Mucosa of rectum (tissue), 2 donors: ENCODE results near the gene UBA6.
"Not testable (repeated sequence)": the region's sequence is repeated elsewhere in the genome, so short reads cannot be mapped to it uniquely, and the experiment has no call there.

Experiments used
- H3K27ac ChIP-seq, 2 donors: one replicate each; pipeline ENCODE4 v1.7.0; 2013; ENCODE audit warnings: inconsistent platforms in 2 of 2, low read depth in 2 of 2, low read length in 2 of 2
- H3K27me3 ChIP-seq, 2 donors: one replicate each; pipeline ENCODE4 v1.7.0; 2013; ENCODE audit warnings: low read length in 2 of 2; ENCODE audit not compliant: control insufficient read depth in 2 of 2, insufficient read depth in 2 of 2
- H3K36me3 ChIP-seq, 2 donors: one replicate each; pipeline ENCODE4 v1.7.0; 2013; ENCODE audit warnings: low read length in 2 of 2; ENCODE audit not compliant: control insufficient read depth in 2 of 2, insufficient read depth in 2 of 2
- H3K4me1 ChIP-seq, 2 donors: one replicate each; pipeline ENCODE4 v1.7.0; 2013; ENCODE audit warnings: low read length in 2 of 2, mild to moderate bottlenecking in 1 of 2; ENCODE audit not compliant: control insufficient read depth in 2 of 2, insufficient read depth in 2 of 2
- H3K4me3 ChIP-seq, 2 donors: one replicate each; pipeline ENCODE4 v1.7.0; 2013; ENCODE audit warnings: low read length in 2 of 2
- H3K9ac ChIP-seq, 2 donors: one replicate each; pipeline ENCODE4 v1.7.0; 2013; ENCODE audit warnings: low read length in 2 of 2, low read depth in 1 of 2, mild to moderate bottlenecking in 1 of 2
- H3K9me3 ChIP-seq, 2 donors: one replicate each; pipeline ENCODE4 v1.7.0; 2013; ENCODE audit warnings: low read length in 2 of 2; ENCODE audit not compliant: control insufficient read depth in 2 of 2
- donor health status: healthy.
- donor health status: Normal muscosa, but diverticular disease.

The UBA6 gene

GRCh38 chr4:67678612-67679011, 22.3 kb downstream of the UBA6 start:
- Histone ChIP-seq H3K4me1 (no peaks in the 10 kb centered on the region), H3K36me3 (peaks cover 28 to 30% of the 10 kb centered on the region in 2 donors), H3K4me3 (no peak overlapping the region)

GRCh38 chr4:67674098-67674497, 26.9 kb downstream of the UBA6 start:
- H3K36me3 ChIP-seq: peaks cover 34 to 44% of the 10 kb centered on the region in 2 donors
- H3K9ac ChIP-seq: no peak overlapping the region
- no peaks in the 10 kb centered on the region for H3K9me3 ChIP-seq
- no peak overlapping the region for H3K27ac ChIP-seq
- H3K27me3 ChIP-seq: no peaks in the 10 kb centered on the region
- no peak overlapping the region for H3K4me3 ChIP-seq
- no peaks in the 10 kb centered on the region for H3K4me1 ChIP-seq

More at GRCh38 chr4:67678612-67679011, 22.3 kb downstream of the UBA6 start:
- Histone ChIP-seq H3K9ac (no peak overlapping the region), H3K27me3 (no peaks in the 10 kb centered on the region), H3K9me3 (no peaks in the 10 kb centered on the region), H3K27ac (no peak overlapping the region)

DNA sequence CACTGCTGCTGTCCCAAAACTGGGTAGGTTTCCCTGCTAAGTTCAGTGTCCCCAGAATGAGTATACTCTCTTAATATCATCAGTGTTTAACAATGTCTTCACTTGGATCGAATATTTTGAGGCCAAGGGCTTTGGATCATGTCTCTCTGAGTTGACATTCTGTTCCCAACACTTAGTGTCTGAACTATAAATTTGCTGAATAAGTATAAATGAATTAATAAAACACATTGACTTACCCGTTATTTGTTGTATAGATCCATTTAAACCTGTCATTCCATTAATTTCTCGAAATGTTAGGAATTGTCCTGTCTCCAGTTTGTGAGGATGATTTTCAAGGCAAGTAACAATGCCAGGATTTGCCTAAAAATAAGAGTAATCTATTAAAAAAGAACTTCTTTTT, 32.6 kb downstream of the UBA6 start:
- no peak overlapping the region for H3K4me3 ChIP-seq
- H3K9ac ChIP-seq: no peak overlapping the region
- no peaks in the 10 kb centered on the region for H3K9me3 ChIP-seq
- peaks cover 31 to 45% of the 10 kb centered on the region in 2 donors for H3K36me3 ChIP-seq
- no peaks in the 10 kb centered on the region for H3K27me3 ChIP-seq
- H3K27ac ChIP-seq: no peak overlapping the region
- H3K4me1 ChIP-seq: no peaks in the 10 kb centered on the region

GRCh38 chr4:67660418-67660817, 40.5 kb downstream of the UBA6 start:
- H3K9ac ChIP-seq: no peak overlapping the region
- H3K4me3 ChIP-seq: no peak overlapping the region
- no peak overlapping the region for H3K27ac ChIP-seq
- H3K36me3 ChIP-seq: peaks cover 25 to 38% of the 10 kb centered on the region in 2 donors
- H3K27me3 ChIP-seq: no peaks in the 10 kb centered on the region
- no peaks in the 10 kb centered on the region for H3K4me1 ChIP-seq
- peaks cover 5% of the 10 kb centered on the region in 2 donors for H3K9me3 ChIP-seq

DNA sequence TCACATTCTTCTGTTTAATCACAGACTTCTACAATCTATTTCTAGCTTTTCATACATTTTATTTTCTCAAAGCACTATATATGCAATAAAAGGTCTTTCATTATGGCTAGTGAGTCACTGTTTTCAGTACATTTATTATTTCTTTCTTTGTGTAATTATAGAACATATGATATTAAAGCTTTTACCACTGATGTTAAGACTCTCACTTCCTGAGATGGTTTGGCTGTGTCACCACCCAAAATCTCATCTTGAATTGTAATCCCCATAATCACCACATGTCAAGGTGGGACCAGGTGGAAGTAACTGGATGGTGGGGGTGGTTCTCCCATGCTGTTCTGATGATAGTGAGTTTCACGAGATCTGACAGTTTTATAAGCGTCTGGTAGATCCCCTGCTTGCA, 41.9 kb downstream of the UBA6 start:
- no peak overlapping the region for H3K9ac ChIP-seq
- H3K27ac ChIP-seq: no peak overlapping the region
- no peaks in the 10 kb centered on the region for H3K4me1 ChIP-seq
- no peaks in the 10 kb centered on the region for H3K27me3 ChIP-seq
- no peak overlapping the region for H3K4me3 ChIP-seq
- peaks cover 5% of the 10 kb centered on the region in 2 donors for H3K9me3 ChIP-seq
- peaks cover 25 to 34% of the 10 kb centered on the region in 2 donors for H3K36me3 ChIP-seq

- H3K27me3 ChIP-seq: no peaks in the 10 kb centered on the region
- no peak overlapping the region for H3K9ac ChIP-seq
- H3K36me3 ChIP-seq: peaks cover 25 to 28% of the 10 kb centered on the region in 2 donors
- H3K9me3 ChIP-seq: peaks cover 5% of the 10 kb centered on the region in 2 donors
- no peak overlapping the region for H3K27ac ChIP-seq
- H3K4me1 ChIP-seq: no peaks in the 10 kb centered on the region
- H3K4me3 ChIP-seq: no peak overlapping the region
Measured at GRCh38 chr4:67658302-67658701, 42.7 kb downstream of the UBA6 start.

GRCh38 chr4:67651536-67651935, 49.4 kb downstream of the UBA6 start:
- H3K27me3 ChIP-seq: no peaks in the 10 kb centered on the region
- peaks cover 4 to 9% of the 10 kb centered on the region in 2 donors for H3K36me3 ChIP-seq
- no peak overlapping the region for H3K27ac ChIP-seq
- no peak overlapping the region for H3K9ac ChIP-seq
- H3K4me1 ChIP-seq: no peaks in the 10 kb centered on the region
- no peak overlapping the region for H3K4me3 ChIP-seq
- no peaks in the 10 kb centered on the region for H3K9me3 ChIP-seq

- Histone ChIP-seq H3K9me3 (no peaks in the 10 kb centered on the region), H3K9ac (no peak overlapping the region), H3K27me3 (no peaks in the 10 kb centered on the region), H3K36me3 (peaks cover 14 to 34% of the 10 kb centered on the region in 2 donors), H3K4me3 (no peak overlapping the region), H3K4me1 (no peaks in the 10 kb centered on the region), H3K27ac (no peak overlapping the region)
Measured at GRCh38 chr4:67638136-67638535, 62.8 kb downstream of the UBA6 start.

DNA sequence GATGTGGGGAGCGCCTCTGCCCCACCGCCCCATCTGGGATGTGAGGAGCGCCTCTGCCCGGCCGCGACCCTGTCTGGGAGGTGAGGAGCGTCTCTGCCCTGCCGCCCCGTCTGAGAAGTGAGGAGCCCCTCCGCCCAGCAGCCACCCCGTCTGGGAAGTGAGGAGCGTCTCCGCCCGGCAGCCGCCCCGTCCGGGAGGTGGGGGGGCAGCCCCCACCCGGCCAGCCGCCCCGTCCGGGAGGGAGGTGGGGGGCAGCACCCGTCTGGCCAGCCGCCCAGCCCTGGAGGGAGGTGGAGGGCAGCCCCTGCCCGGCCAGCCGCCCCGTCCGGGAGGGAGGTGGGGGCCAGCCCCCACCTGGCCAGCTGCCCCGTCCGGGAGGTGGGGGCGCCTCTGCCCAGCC, 64.0 kb downstream of the UBA6 start:
- not testable (repeated sequence) for H3K4me3 ChIP-seq, H3K27me3 ChIP-seq, H3K9ac ChIP-seq, H3K4me1 ChIP-seq, H3K27ac ChIP-seq, H3K9me3 ChIP-seq
- H3K36me3 ChIP-seq: peaks cover 25 to 44% of the 10 kb centered on the region in 2 donors

DNA sequence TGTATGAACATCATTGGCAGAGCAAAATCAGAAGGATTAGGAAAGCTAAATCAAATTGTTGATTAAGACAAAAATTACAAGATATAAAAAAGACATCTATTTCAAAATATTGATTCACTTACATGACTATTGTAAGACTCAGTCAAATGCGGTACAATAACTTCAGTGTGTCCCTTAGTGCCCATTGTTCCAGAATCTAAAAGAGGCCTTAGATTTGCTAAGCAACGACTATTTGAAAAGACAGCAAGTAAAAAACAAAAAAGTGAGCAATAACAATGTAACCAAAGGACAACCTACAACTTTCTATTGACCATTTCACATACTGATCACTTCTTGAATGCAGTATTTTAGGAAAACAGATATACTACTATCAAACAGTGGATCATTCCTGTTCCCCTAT, 65.6 kb downstream of the UBA6 start:
- peaks cover 36 to 50% of the 10 kb centered on the region in 2 donors for H3K36me3 ChIP-seq
- H3K4me1 ChIP-seq: no peaks in the 10 kb centered on the region

GRCh38 chr4:67634741-67635140, 66.2 kb downstream of the UBA6 start:
- no peak overlapping the region for H3K9ac ChIP-seq
- no peaks in the 10 kb centered on the region for H3K4me1 ChIP-seq
- H3K4me3 ChIP-seq: no peak overlapping the region
- H3K27ac ChIP-seq: no peak overlapping the region
- H3K36me3 ChIP-seq: peaks cover 39 to 50% of the 10 kb centered on the region in 2 donors
- no peaks in the 10 kb centered on the region for H3K9me3 ChIP-seq
- no peaks in the 10 kb centered on the region for H3K27me3 ChIP-seq

More for the DNA sequence above, 65.6 kb downstream of the UBA6 start:
- Histone ChIP-seq H3K9ac (no peak overlapping the region), H3K27me3 (no peaks in the 10 kb centered on the region), H3K4me3 (no peak overlapping the region), H3K9me3 (no peaks in the 10 kb centered on the region), H3K27ac (no peak overlapping the region)
